ENCODE measurements around the gene MORC3. TPM values are rescaled to one million over a fixed set of nuclear protein-coding genes. Genes with fewer than 3 reads are reported as not detected.
"Not testable (repeated sequence)": the region's sequence is repeated elsewhere in the genome, so short reads cannot be mapped to it uniquely, and the experiment has no call there.

MORC3 gene
- total RNA-seq: 27.0 TPM
- long read RNA-seq, partial matches to known transcripts: 16 of 23 reads
- long read RNA-seq, other reads (novel, unspliced or antisense): 7 of 23 reads

DNA sequence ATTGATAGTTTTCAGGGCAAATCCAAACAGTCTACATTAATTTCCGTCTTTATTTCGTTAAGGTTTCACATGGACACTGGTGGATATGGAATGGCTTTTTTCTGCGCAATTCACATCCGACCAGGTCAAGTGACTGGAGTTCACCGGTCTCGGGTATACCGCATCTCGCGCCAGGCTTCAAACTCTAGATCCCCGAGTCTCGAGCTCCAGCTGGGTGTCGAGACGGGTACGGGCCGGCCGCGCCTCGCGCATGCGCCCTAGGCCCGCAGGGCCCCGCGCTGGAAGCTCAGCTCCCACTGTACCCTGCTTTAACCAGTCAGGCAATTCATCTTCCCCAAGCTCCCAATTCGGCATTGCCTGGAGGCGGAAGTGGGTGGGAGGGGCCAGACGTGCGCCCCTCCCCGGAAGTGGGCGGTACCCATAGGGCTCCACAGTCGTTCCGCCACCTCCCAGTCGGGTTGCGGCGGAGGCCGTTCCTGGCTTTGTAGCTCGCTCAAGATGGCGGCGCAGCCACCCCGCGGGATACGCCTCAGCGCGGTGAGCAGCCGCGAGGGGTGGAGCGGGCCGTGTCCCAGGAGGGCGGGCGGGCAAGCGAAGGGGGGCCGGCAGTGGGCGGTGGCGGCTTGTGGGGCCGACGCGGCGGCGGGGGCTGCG lies at the start of gene MORC3:
MORC3 (plus strand) TSS at position 431 of the 654 bp plus-strand sequence; CDS start at position 499, 68 bp downstream.
- DNase-seq (ENCODE audit: low spot score): peak; percentile 99

DNA sequence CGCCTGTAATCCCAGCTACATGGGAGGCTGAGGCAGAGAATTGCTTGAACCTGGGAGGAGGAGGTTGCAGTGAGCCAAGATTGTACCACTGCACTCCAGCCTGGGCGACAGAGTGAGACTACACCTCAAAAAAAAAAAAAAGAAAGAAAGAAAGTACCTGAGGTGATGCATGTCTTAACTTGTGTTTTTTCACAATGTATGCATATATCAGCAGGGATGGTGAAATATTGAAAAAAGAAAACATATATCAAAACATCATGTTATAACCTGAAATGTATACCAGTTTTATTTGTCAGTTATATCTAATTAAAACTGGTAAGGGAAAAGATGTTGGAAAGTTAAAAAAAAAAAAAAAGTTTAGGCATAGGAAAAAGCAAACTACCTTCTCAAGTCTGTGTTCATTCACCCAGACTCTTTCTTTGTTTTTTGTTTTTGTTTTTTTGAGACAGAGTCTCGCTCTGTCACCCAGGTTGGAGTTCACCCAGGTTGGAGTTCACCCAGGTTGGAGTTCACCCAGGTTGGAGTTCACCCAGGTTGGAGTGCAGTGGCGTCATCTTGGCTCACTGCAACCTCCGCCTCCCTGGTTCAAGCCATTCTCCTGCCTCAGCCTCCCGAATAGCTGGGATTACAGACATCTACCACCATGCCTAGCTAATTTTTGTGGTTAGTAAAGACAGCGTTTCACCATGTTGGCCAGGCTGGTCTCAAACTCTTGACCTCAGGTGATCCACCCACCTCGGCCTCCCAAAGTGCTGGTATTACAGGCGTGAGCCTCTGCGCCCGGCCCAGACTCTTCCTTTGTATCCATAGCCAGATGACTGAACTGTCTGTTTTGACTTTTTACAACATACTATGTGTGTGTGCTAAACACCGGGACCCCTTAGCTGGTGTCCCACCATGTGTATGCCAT lies 49.0 kb upstream of the MORC3 start:
- not testable (repeated sequence) for DNase-seq (ENCODE audit: low spot score)

DNA sequence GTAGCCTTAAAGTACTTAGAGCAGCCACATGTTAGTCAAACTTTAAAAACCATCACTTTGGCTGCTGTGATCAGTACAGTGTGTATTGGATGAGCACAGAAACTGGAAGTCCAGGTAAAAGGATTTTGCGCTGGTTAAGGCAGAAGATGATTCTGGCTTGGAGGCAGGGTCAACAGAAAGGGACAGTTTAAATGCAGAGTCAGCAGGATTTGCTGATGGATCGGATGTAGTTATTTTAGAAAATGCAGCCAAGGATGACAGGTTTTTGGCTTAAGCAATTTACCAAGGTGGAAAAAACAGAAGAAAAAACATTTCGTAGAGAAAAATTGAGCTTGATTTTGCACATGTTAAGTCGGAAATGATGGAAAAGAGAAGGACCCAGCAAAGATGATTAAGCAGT lies 45.9 kb upstream of the MORC3 start:
- no peak for DNase-seq (ENCODE audit: low spot score)

- no peak for DNase-seq (ENCODE audit: low spot score)
These were observed 37.3 kb upstream of the MORC3 start for GRCh38 chr21:36282568-36283230.

- DNase-seq (ENCODE audit: low spot score): not testable (repeated sequence)
These were observed 36.8 kb upstream of the MORC3 start for GRCh38 chr21:36283231-36283622.

- DNase-seq (ENCODE audit: low spot score): no peak
These were observed 31.2 kb upstream of the MORC3 start for GRCh38 chr21:36288651-36289243.

- DNase-seq (ENCODE audit: low spot score): no peak
These were observed 28.5 kb upstream of the MORC3 start for GRCh38 chr21:36291509-36291908.

- DNase-seq (ENCODE audit: low spot score): no peak
These were observed 22.5 kb upstream of the MORC3 start for GRCh38 chr21:36297406-36297937.

GRCh38 chr21:36297938-36298572 lies 21.9 kb upstream of the MORC3 start:
- peak; percentile 57 for DNase-seq (ENCODE audit: low spot score)

DNA sequence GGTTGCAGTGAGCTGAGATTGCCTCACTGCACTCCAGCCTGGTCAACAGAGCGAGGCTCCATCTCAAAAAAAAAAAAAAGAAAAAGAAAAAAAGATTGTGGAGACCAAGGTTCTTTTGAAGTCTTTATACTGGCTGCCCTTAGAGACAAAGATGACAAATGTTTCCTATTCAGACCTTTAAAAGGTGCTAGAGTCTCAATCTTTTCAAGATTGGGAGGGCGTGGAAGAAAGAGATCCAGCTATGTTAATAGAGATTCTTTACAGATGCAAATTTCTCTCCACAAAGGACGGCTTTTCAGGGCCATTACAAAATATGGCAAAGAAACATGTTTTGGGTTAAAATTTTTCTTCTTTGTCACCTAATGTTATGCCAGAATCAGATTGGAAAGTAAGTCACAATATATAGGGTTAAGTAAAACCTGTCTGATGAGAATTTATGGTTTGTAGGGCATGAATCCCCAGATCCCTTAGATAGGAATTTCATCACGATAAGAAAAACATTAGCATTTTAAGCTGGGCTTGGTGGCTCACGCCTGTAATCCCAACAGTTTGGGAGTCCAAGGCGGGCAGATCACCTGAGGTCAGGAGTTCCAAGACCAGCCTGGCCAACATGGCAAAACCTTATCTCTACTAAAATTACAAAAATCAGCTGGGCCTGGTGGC lies 13.0 kb upstream of the MORC3 start:
- no peak for DNase-seq (ENCODE audit: low spot score)

GRCh38 chr21:36310016-36310415 lies 10.0 kb upstream of the MORC3 start:
- no peak for DNase-seq (ENCODE audit: low spot score)

- DNase-seq (ENCODE audit: low spot score): not testable (repeated sequence)
These were observed 6.6 kb upstream of the MORC3 start for GRCh38 chr21:36313446-36313845.

GRCh38 chr21:36316045-36316444 lies 4.0 kb upstream of the MORC3 start:
- not testable (repeated sequence) for DNase-seq (ENCODE audit: low spot score)

DNA sequence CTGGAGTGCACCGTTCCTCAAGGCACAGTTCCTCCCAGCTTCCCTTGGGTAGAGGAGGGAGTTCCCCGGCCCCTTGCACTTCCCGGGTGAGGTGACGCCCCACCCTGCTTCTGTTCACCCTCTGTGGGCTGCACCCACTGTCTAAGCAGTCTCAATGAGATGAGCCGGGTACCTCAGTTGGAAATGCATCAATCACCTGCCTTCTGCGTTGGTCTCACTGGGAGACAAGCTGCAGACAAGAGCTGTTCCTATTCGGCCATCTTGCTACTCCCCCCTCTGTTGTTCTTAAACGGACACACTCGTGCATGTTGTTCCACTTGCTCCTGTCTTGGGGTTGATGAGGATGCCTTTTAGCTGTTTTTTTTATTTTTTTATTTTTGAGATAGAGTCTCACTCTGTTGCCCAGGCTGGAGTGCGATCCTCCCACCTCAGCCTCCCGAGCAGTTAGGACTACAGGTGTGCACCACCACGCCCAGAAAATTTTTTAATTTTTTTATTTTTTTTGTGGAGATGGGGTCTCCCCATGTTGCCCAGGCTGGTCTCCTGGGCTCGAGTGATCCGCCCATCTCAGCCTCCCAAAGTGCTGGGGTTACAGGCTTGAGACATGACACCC lies 3.0 kb upstream of the MORC3 start:
- no peak for DNase-seq (ENCODE audit: low spot score)

DNA sequence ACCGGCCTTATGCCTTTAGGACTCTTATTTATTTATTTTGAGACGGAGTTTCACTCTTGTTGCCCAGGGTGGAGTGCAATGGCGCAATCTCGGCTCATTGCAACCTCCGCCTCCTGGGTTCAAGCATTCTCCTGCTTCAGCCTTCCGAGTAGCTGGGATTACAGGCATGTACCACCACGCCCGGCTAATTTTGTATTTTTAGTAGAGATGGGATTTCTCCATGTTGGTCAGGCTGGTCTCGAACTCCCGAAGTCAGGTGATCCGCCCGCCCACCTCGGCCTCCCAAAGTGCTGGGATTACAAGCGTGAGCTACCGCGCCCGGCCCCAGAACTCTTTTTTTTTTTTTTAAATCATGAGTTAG lies 611 bp upstream of the MORC3 start:
- not testable (repeated sequence) for DNase-seq (ENCODE audit: low spot score)

DNA sequence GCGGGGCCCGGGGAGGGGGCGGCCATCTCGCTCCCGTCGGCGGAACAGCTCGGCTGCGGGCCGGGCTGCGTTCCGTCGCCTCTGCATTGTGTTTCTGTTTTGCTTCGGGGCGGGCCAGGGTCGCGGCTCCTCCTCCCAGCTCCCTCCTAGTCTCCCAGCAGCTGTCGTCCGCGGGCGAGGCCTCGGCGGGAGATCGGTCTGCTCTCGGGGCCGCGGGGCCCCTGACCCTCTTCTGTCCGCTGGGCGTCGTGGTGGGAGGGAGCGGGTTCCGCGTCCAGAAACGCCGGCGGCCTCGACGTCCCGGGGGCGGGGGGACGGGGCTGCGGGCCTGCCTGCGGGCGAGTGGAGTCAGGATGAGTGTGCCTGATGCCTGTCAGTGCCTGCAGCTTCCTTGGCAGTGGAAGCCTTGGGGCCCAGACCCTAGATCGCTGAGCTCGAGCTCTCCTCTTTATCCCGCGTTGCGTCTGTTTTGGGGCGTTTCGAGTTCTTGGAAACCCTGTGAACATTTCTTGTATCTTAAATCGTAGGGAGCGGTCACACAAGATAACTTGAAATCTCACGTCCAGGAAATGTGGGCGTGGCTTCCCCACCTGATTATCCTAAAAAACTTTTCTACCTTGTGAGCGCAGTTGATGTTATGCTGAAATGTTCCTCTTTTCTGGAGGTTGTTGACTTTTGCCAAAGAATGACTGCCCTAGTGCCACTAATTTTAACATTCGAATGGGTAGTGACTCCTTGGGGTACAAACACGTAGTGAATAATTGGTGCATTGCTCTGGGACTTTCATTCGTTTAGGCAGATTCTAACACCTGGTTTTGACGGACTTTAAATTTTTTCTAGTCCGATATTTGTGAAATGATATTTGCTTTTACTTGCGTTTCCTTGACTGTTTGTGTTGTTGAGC lies 676 bp downstream of the MORC3 start:
- peak; percentile 93 for DNase-seq (ENCODE audit: low spot score)

GRCh38 chr21:36321325-36322082 lies 1.5 kb downstream of the MORC3 start:
- no peak for DNase-seq (ENCODE audit: low spot score)

DNA sequence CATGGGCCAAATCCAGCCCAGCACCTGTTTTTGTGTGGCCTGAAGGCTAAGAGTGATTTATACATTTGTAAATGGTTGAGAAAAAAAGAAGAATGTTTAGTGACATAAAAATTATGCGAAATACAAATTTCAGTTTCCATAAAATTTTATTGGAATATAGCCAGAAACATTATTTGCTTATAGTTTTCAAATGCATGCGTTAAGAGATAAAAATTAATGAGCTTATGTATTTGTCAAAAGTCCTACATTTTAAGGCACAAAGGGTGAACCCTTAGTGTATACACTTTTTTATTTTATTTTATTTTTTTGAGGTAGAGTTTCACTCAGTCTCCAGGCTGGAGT lies 2.1 kb downstream of the MORC3 start:
- no peak for DNase-seq (ENCODE audit: low spot score)

All from mesenteric fat pad (tissue), 1 donor.